GM12878 (cell line): ENCODE measurements around the gene CBX8. TPM values are rescaled to one million over a fixed set of nuclear protein-coding genes. Genes with fewer than 3 reads are reported as not detected.

Experiments
- ATAC-seq: fragments of 200-7000 bp; cut with Tn5 transposase; 3 replicates; pipeline ENCODE4 v1.9.1; 2020; ENCODE audit warnings: mild to moderate bottlenecking, moderate library complexity
- BruUV-seq: library from RNA; stranded (reverse); fragments of 400-500 nt; replicated peaks from 2 replicates; lab custom pipeline; 2021; lab: Mats Ljungman, UMichigan
- CTCF ChIA-PET: fragments of 300-600 bp; sonication (Branson Sonifier 250); formaldehyde crosslinking; extraction: SDS; loops from one replicate; lab custom pipeline; 2021; ENCODE audit warnings: inconsistent platforms; lab: Yijun Ruan, JAX
- POLR2A ChIA-PET: fragments of 350-600 bp; formaldehyde crosslinking; extraction: SDS; loops from one replicate; lab custom pipeline; 2021; ENCODE audit warnings: inconsistent platforms; lab: Charles Lee
- RAD21 ChIA-PET: fragments of 300-600 bp; sonication (Branson Sonifier 250); formaldehyde crosslinking; loops from one replicate; lab custom pipeline; 2023; ENCODE audit warnings: antibody characterized with exemption; ENCODE audit not compliant: unreplicated experiment; lab: Charles Lee
- SMC1A ChIA-PET: fragments of 300-600 bp; sonication (Branson Sonifier 250); formaldehyde crosslinking; loops from one replicate; lab custom pipeline; 2023; ENCODE audit not compliant: unreplicated experiment, uncharacterized antibody; lab: Charles Lee
- DNase-seq: peaks from one replicate; pipeline ENCODE4 v3.0.0-alpha.2; 2011; ENCODE audit warnings: low read depth, low spot score
- FAIRE-seq: peaks from 3 replicates; lab custom pipeline; 2011; peaks lifted over from hg19 to GRCh38; lab: Jason Lieb, UNC
- H2AFZ ChIP-seq: 2 replicates; pipeline ENCODE4 v1.6.0; 2011; ENCODE audit warnings: low read depth, low read length, control low read depth; ENCODE audit not compliant: control insufficient read depth
- H3K27ac ChIP-seq: 2 replicates; pipeline ENCODE4 v1.5.1; 2011; ENCODE audit warnings: control low read depth; ENCODE audit not compliant: control insufficient read depth, insufficient read depth
- H3K27me3 ChIP-seq, 2 experiments: replicated peaks in 1 of 2; 2 replicates each; pipeline versions ENCODE4 v1.6.0 to v1.6.1; 2011; ENCODE audit warnings: low read length in 1 of 2; ENCODE audit not compliant: control insufficient read depth in 2 of 2, insufficient read depth in 2 of 2
- H3K36me3 ChIP-seq, 2 experiments: 2 replicates each; pipeline ENCODE4 v1.5.1; 2011; ENCODE audit warnings: low read length in 1 of 2; ENCODE audit not compliant: control insufficient read depth in 2 of 2, insufficient read depth in 2 of 2
- H3K4me1 ChIP-seq: 2 replicates; pipeline ENCODE4 v1.6.1; 2011; ENCODE audit warnings: mild to moderate bottlenecking, low read length, moderate library complexity, mixed read lengths; ENCODE audit not compliant: control insufficient read depth, insufficient read depth
- H3K4me2 ChIP-seq: 2 replicates; pipeline ENCODE4 v1.6.0; 2011; ENCODE audit warnings: control low read depth; ENCODE audit not compliant: control insufficient read depth, insufficient read depth
- H3K4me3 ChIP-seq: fragments of 200-600 bp; sonication (generic); 2 replicates; pipeline ENCODE4 v1.5.1; 2016
- H3K79me2 ChIP-seq: 2 replicates; pipeline ENCODE4 v1.6.0; 2011; ENCODE audit warnings: low read length; ENCODE audit not compliant: control insufficient read depth, insufficient read depth
- H3K9ac ChIP-seq: 2 replicates; pipeline ENCODE4 v1.8.0; 2011; ENCODE audit warnings: low read length, control low read depth, mixed read lengths; ENCODE audit not compliant: control insufficient read depth, insufficient read depth
- H3K9me3 ChIP-seq: replicated peaks from 3 replicates; pipeline ENCODE4 v1.5.1; 2011; ENCODE audit warnings: mild to moderate bottlenecking, low read length; ENCODE audit not compliant: control insufficient read depth, insufficient read depth
- H4K20me1 ChIP-seq: 2 replicates; pipeline ENCODE4 v1.6.0; 2011; ENCODE audit not compliant: control insufficient read depth, insufficient read depth
- BACH1 ChIP-seq: fragments of 450-650 bp; IDR thresholded peaks from 2 replicates; pipeline ENCODE4 v1.6.1; 2017; ENCODE audit warnings: mild to moderate bottlenecking, borderline replicate concordance
- CREM ChIP-seq: IDR thresholded peaks from 2 replicates; pipeline ENCODE4 v1.6.1; 2014; ENCODE audit warnings: antibody characterized with exemption, low read depth
- EGR1 ChIP-seq, 2 experiments: IDR thresholded peaks; 1 replicate in 1 of 2; 2 replicates in 1 of 2; pipeline ENCODE4 v1.6.1; 2011 to 2012; ENCODE audit warnings: low read depth in 2 of 2, low read length in 2 of 2, borderline replicate concordance in 1 of 2, mild to moderate bottlenecking in 1 of 2, moderate library complexity in 1 of 2
- ETV6 ChIP-seq, 2 experiments: fragments of 450-650 bp in 1 of 2; IDR thresholded peaks in 1 of 2; conservative IDR thresholded peaks in 1 of 2; 2 replicates each; pipeline ENCODE4 v1.6.1; 2014; ENCODE audit warnings: antibody characterized with exemption in 1 of 2, borderline replicate concordance in 1 of 2, low read depth in 1 of 2, mild to moderate bottlenecking in 1 of 2, moderate library complexity in 1 of 2
- FOXK2 ChIP-seq: fragments of 450-650 bp; IDR thresholded peaks from 2 replicates; pipeline ENCODE4 v1.6.1; 2017; ENCODE audit warnings: mild to moderate bottlenecking, moderate library complexity
- FOXM1 ChIP-seq: IDR thresholded peaks from 2 replicates; pipeline ENCODE4 v1.6.1; 2012; ENCODE audit warnings: low read depth, mild to moderate bottlenecking, inconsistent platforms, low read length, moderate library complexity
- IKZF2 ChIP-seq, 2 experiments: fragments of 450-650 bp; IDR thresholded peaks; 2 replicates each; pipeline ENCODE4 v1.6.1; 2017; ENCODE audit warnings: mild to moderate bottlenecking in 2 of 2, moderate library complexity in 2 of 2
- KAT2A ChIP-seq: conservative IDR thresholded peaks from 2 replicates; pipeline ENCODE4 v1.6.1; 2011; ENCODE audit warnings: low read depth, low read length; ENCODE audit not compliant: control insufficient read depth
- LARP7 ChIP-seq: fragments of 450-650 bp; IDR thresholded peaks from 2 replicates; pipeline ENCODE4 v1.6.1; 2017; ENCODE audit warnings: mild to moderate bottlenecking
- POLR2AphosphoS5 ChIP-seq: IDR thresholded peaks from 2 replicates; pipeline ENCODE4 v1.6.1; 2011; ENCODE audit warnings: mild to moderate bottlenecking, low read length, inconsistent platforms
- POU2F2 ChIP-seq: IDR thresholded peaks from 3 replicates; pipeline ENCODE4 v1.6.1; 2011; ENCODE audit warnings: low read depth, mild to moderate bottlenecking, low read length, borderline replicate concordance
- SPI1 ChIP-seq: IDR thresholded peaks from 2 replicates; pipeline ENCODE4 v1.6.1; 2011; ENCODE audit warnings: low read depth, mild to moderate bottlenecking, low read length, moderate library complexity, borderline replicate concordance; ENCODE audit not compliant: insufficient read depth
- STAT1 ChIP-seq: fragments of 450-650 bp; conservative IDR thresholded peaks from 2 replicates; pipeline ENCODE4 v1.6.1; 2014; ENCODE audit warnings: antibody characterized with exemption, mild to moderate bottlenecking
- SUPT20H ChIP-seq: IDR thresholded peaks from 2 replicates; pipeline ENCODE4 v1.6.1; 2011; ENCODE audit warnings: low read depth, mild to moderate bottlenecking, low read length, moderate library complexity, borderline replicate concordance; ENCODE audit not compliant: control insufficient read depth
- YY1 ChIP-seq: IDR thresholded peaks from 2 replicates; pipeline ENCODE4 v1.6.1; 2011; ENCODE audit warnings: low read depth, mild to moderate bottlenecking, low read length
- ZSCAN29 ChIP-seq: fragments of 450-650 bp; IDR thresholded peaks from 2 replicates; pipeline ENCODE4 v1.6.1; 2017; ENCODE audit warnings: mild to moderate bottlenecking, moderate library complexity
- WGBS: methylation state at CpG from one replicate; pipeline ENCODE4 v1.1.6; 2016; ENCODE audit warnings: low lambda C conversion rate; ENCODE audit not compliant: insufficient replicate concordance, insufficient coverage; ENCODE audit errors: missing lambda C conversion rate; 5-methylcytosine and 5-hydroxymethylcytosine counted together
- in situ Hi-C: fragments of 300-500 bp; cut with MboI; formaldehyde crosslinking; loops from 9 replicates; pipeline ENCODE4 v1.14.3; 2018; ENCODE audit warnings: mixed read lengths
- intact Hi-C: fragments of 100-400 bp; cut with micrococcal nuclease; formaldehyde crosslinking; loops from one replicate; pipeline ENCODE4 v1.14.2; 2022; ENCODE audit not compliant: unreplicated experiment
- polyA plus RNA-seq, 11 experiments: library from polyadenylated mRNA; depleted of rRNA in 4 of 11; unstranded in 6 of 11; stranded (reverse) in 5 of 11; fragments of >200 nt; fragmentation: Nextera tagmentation in 4 of 11; fragmentation: Illumina TruSeq in 1 of 11; extraction: Ambion mirVana in 4 of 11; extraction: Trizol in 1 of 11; gene quantifications; 1 replicate in 1 of 11; 2 replicates in 10 of 11; pipeline versions ENCODE4 v1.2.1 to v1.2.3, GENCODE V29; 2011 to 2016; ENCODE audit warnings: inconsistent platforms in 2 of 11, missing spikeins in 2 of 11, low read depth in 1 of 11
- total RNA-seq, 4 experiments: library from RNA; depleted of rRNA in 3 of 4; stranded (reverse); fragments of >200 nt in 3 of 4; fragmentation: Illumina TruSeq in 1 of 4; extraction: Trizol in 1 of 4; gene quantifications; 2 replicates each; pipeline versions ENCODE4 v1.2.1 to v1.2.3, GENCODE V29; 2013 to 2021
- TF ChIP-seq, protein P1 (sequence below): IDR thresholded peaks from 2 replicates; pipeline ENCODE4 v1.6.1; 2012; ENCODE audit warnings: low read depth, low read length, improper control_type of control experiment
- TF ChIP-seq, protein P2 (sequence below): fragments of 450-650 bp; IDR thresholded peaks from 2 replicates; pipeline ENCODE4 v1.6.1; 2017; ENCODE audit warnings: antibody characterized with exemption, mild to moderate bottlenecking, moderate library complexity

CBX8 gene
- total and polyA plus RNA-seq, 10 of the 15 experiments (the other 5 are each of a cell fraction or from before 2014, with no cell fraction given): 0.03 to 6.7 (median 1.9) TPM

DNA sequence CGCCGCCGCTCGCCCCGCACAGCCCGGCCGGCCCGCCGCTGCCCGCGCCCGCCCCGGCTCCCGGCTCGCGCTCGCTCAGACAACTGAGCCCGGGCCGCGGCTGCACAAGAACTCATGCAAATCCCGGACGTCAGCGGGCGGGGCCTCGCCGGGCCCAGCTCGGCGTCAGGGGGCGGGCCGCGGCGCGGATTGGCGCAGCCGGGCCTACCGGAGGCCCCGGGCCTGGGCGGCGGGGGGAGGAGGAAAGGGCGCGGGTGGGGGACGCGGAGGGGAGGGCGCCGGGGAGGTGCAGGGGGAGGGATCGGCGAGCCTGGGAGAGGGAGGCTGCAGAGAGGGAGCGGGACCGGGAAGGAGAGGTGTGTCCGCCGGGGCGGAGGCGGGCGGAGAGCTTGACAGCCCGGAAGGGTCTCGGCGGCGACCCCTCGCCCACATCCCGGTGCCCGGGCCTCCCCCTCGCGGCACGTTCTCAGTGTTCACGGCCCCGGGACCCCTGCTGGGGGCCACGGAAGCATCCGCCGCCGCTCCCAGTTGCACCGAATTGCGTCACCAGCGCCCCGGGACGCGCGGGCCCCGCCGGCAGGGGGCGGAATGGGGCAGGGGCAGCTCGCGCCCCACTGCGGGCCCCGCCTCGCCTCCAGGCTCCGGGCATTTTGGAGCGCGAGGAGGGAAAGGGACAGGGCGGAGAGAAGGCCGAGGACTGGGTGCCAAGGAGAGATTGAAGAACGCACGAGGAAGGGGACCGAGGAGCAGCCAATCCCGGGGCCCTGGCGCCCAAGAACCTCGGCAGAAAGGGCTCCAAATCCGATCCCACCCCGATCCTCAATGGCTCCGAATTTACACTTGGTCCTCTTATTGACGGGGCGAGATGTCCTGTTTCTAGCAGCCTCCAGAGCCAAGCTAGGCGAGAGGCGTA, 42.7 kb upstream of the CBX8 start, which contains the start of gene CBX4:
Gene CBX4, minus strand, starts transcription at position 85 of the 913 bp plus-strand sequence. CDS start 189 bp downstream, outside the sequence.
- FAIRE-seq (no peak), ATAC-seq (peak; percentile 75), DNase-seq (no peak)
- H4K20me1 ChIP-seq: 0 out of 2 replicates have a peak, but pooled peaks cover 5% of the 10 kb centered on the region
- H3K4me1 ChIP-seq: peaks cover 21% of the 10 kb centered on the region
- no peaks in the 10 kb centered on the region; the same call in 2 of the 3 replicates for H3K9me3 ChIP-seq
- 5% methylated on average over 67 of the region's 103 CpGs for WGBS
- in situ Hi-C loops: loop anchor here (5.0 kb wide), 1 partner anchor 32 kb away; no protein-coding TSS in a partner anchor
- ChIA-PET CTCF (interaction anchor here (0.6 to 2.1 kb wide), 13 partner anchors 10 to 762 kb away, joined by 3 to 10 read pairs (median 3); no protein-coding TSS in a partner anchor), POLR2A (interaction anchor here (0.6 to 2.0 kb wide), 6 partner anchors 8 to 140 kb away, joined by 4 to 15 read pairs (median 7); partner anchors contain the start of gene CBX8), SMC1A (interaction anchor here (1.0 to 1.6 kb wide), 2 partner anchors 14 to 83 kb away, joined by 3 read pairs; no protein-coding TSS in a partner anchor), RAD21 (interaction anchor here (0.6 to 2.5 kb wide), 9 partner anchors 31 to 1819 kb away, joined by 3 to 11 read pairs (median 3); partner anchors contain the start of gene CBX8)
- peak within 1 kb of the TSS; percentile 84 for H3K9ac ChIP-seq
- intact Hi-C loops: loop anchor here (5.0 to 10.0 kb wide), 3 partner anchors 37 to 135 kb away; no protein-coding TSS in a partner anchor
- BruUV-seq: no TSS peak
- H3K79me2 ChIP-seq: peaks cover 22% of the 10 kb centered on the region
- H3K27ac ChIP-seq: peak within 1 kb of the TSS; percentile 69
- H3K27me3 ChIP-seq: peaks cover 22 to 32% of the 10 kb centered on the region in 2 experiments
- peaks cover 0 to 9% of the 10 kb centered on the region in 2 experiments; a peak in 2 of 4 replicates for H3K36me3 ChIP-seq
- H3K4me2 ChIP-seq: peak within 1 kb of the TSS; percentile 87
- peak within 1 kb of the TSS; percentile 83 for H2AFZ ChIP-seq
- peak within 1 kb of the TSS; percentile 95 for H3K4me3 ChIP-seq
- TF ChIP-seq LARP7 (peak; percentile 73), CREM (0 out of 2 replicates have a peak, but pooled peaks have one; percentile 22), POLR2AphosphoS5 (peak; percentile 38; the same call in 1 of the 2 replicates), EGR1 (IDR thresholded peaks at IDR 0.05; ENCODE audit: borderline replicate concordance in 1 of 2, low read depth in 2 of 2, low read length in 2 of 2) (no peak), ETV6 (conservative IDR thresholded peaks at IDR 0.05 in 1 of 2, IDR thresholded peaks at IDR 0.05 in 1 of 2; ENCODE audit: borderline replicate concordance in 1 of 2, low read depth in 1 of 2) (no peak), ZSCAN29 (no peak), STAT1 (0 out of 2 replicates have a peak, but pooled peaks have one; percentile 45), BACH1 (peak; percentile 38; the same call in 1 of the 2 replicates), IKZF2 (IDR thresholded peaks at IDR 0.05) (peak; percentile 39 to 42; a peak in 3 of 4 replicates), YY1 (0 out of 2 replicates have a peak, but pooled peaks have one; percentile 12), KAT2A (no peak), SPI1 (no peak), FOXM1 (peak; percentile 72; the same call in 1 of the 2 replicates), FOXK2 (no peak), POU2F2 (peak; percentile 91), SUPT20H (no peak)
- TF ChIP-seq, protein P1, sequence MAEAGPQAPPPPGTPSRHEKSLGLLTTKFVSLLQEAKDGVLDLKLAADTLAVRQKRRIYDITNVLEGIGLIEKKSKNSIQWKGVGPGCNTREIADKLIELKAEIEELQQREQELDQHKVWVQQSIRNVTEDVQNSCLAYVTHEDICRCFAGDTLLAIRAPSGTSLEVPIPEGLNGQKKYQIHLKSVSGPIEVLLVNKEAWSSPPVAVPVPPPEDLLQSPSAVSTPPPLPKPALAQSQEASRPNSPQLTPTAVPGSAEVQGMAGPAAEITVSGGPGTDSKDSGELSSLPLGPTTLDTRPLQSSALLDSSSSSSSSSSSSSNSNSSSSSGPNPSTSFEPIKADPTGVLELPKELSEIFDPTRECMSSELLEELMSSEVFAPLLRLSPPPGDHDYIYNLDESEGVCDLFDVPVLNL: no peak
- TF ChIP-seq, protein P2, sequence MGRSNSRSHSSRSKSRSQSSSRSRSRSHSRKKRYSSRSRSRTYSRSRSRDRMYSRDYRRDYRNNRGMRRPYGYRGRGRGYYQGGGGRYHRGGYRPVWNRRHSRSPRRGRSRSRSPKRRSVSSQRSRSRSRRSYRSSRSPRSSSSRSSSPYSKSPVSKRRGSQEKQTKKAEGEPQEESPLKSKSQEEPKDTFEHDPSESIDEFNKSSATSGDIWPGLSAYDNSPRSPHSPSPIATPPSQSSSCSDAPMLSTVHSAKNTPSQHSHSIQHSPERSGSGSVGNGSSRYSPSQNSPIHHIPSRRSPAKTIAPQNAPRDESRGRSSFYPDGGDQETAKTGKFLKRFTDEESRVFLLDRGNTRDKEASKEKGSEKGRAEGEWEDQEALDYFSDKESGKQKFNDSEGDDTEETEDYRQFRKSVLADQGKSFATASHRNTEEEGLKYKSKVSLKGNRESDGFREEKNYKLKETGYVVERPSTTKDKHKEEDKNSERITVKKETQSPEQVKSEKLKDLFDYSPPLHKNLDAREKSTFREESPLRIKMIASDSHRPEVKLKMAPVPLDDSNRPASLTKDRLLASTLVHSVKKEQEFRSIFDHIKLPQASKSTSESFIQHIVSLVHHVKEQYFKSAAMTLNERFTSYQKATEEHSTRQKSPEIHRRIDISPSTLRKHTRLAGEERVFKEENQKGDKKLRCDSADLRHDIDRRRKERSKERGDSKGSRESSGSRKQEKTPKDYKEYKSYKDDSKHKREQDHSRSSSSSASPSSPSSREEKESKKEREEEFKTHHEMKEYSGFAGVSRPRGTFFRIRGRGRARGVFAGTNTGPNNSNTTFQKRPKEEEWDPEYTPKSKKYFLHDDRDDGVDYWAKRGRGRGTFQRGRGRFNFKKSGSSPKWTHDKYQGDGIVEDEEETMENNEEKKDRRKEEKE: no peak
